NCI-H748 treated with DMSO at 0.1 percent for 48 hours (cell line): ENCODE results near the gene SSX4.
"Not testable (repeated sequence)": the region's sequence is repeated elsewhere in the genome, so short reads cannot be mapped to it uniquely, and the experiment has no call there.

Source experiments
- DNase-seq: peaks from one replicate; lab custom pipeline; 2025; lab: John Stamatoyannopoulos, UW

SSX4 gene

GRCh38 chrX:48383239-48383638 is at the start of gene SSX4:
SSX4 (plus strand) TSS chrX:48383539; CDS start chrX:48384054, 515 bp downstream.
- not testable (repeated sequence) for DNase-seq

GRCh38 chrX:48346059-48346458 is 37.3 kb upstream of the SSX4 start:
- not testable (repeated sequence) for DNase-seq

GRCh38 chrX:48356315-48357094 is 26.8 kb upstream of the SSX4 start, which contains the start of gene SSX3:
SSX3 (minus strand) TSS chrX:48356703; CDS start chrX:48355249, 1,454 bp downstream.
- DNase-seq, result not testable (repeated sequence)

GRCh38 chrX:48357681-48358080 is 25.7 kb upstream of the SSX4 start:
- no peak for DNase-seq

GRCh38 chrX:48359281-48359680 is 24.1 kb upstream of the SSX4 start:
- DNase-seq, result not testable (repeated sequence)

GRCh38 chrX:48367717-48368408 is 15.5 kb upstream of the SSX4 start:
- not testable (repeated sequence) for DNase-seq

- DNase-seq, result not testable (repeated sequence)
These were observed 12.9 kb upstream of the SSX4 start for GRCh38 chrX:48370408-48370807.

GRCh38 chrX:48396931-48397330 is 13.6 kb downstream of the SSX4 start:
- not testable (repeated sequence) for DNase-seq

- DNase-seq, result not testable (repeated sequence)
These were observed 14.5 kb downstream of the SSX4 start for GRCh38 chrX:48397825-48398224.

GRCh38 chrX:48411860-48412259 is 28.5 kb downstream of the SSX4 start, which contains the start of gene SSX4B:
SSX4B (minus strand) TSS chrX:48411960; CDS start chrX:48411372, 588 bp downstream.
- not testable (repeated sequence) for DNase-seq

- not testable (repeated sequence) for DNase-seq
These were observed 43.8 kb downstream of the SSX4 start for GRCh38 chrX:48427027-48427716.

- not testable (repeated sequence) for DNase-seq
These were observed 46.3 kb downstream of the SSX4 start for GRCh38 chrX:48429606-48430005.

GRCh38 chrX:48430166-48430565 is 46.8 kb downstream of the SSX4 start:
- not testable (repeated sequence) for DNase-seq

- DNase-seq, result not testable (repeated sequence)
These were observed 50.4 kb downstream of the SSX4 start for GRCh38 chrX:48433713-48434112.
